CD14-positive monocyte (primary cell): Measurements from ENCODE around the gene ZNF683. TPM values are rescaled to one million over a fixed set of nuclear protein-coding genes. Genes with fewer than 3 reads are reported as not detected.

Experiments used
- DNase-seq, 3 donors: peaks; one replicate each; pipeline ENCODE4 v3.0.0-alpha.2; 2011 to 2022
- H2AFZ ChIP-seq: 2 replicates; pipeline ENCODE4 v1.6.0; 2012; ENCODE audit warnings: mild to moderate bottlenecking, low read depth, low read length, inconsistent platforms; ENCODE audit not compliant: insufficient read depth, poor library complexity, severe bottlenecking
- H3K27ac ChIP-seq, 2 donors: 1 replicate in 1 of 2; 2 replicates in 1 of 2; pipeline ENCODE4 v1.5.1; 2012 to 2013; ENCODE audit warnings: low read length in 2 of 2, control low read depth in 1 of 2, inconsistent platforms in 1 of 2, low read depth in 1 of 2, mild to moderate bottlenecking in 1 of 2
- H3K27me3 ChIP-seq, 2 donors: one replicate each; pipeline versions ENCODE4 v1.6.0 to v1.6.1; 2011 to 2013; ENCODE audit warnings: low read length in 2 of 2; ENCODE audit not compliant: control insufficient read depth in 2 of 2, insufficient read depth in 2 of 2
- H3K36me3 ChIP-seq, 2 donors: replicated peaks in 1 of 2; 1 replicate in 1 of 2; 2 replicates in 1 of 2; pipeline versions ENCODE4 v1.5.1 to v1.6.1; 2012 to 2013; ENCODE audit warnings: low read length in 2 of 2, control low read depth in 1 of 2, inconsistent platforms in 1 of 2, mild to moderate bottlenecking in 1 of 2; ENCODE audit not compliant: insufficient read depth in 2 of 2, control insufficient read depth in 1 of 2
- H3K4me1 ChIP-seq, 2 donors: 1 replicate in 1 of 2; 2 replicates in 1 of 2; pipeline versions ENCODE4 v1.5.1 to v1.6.1; 2012 to 2013; ENCODE audit warnings: low read length in 2 of 2, control low read depth in 1 of 2, inconsistent platforms in 1 of 2, mild to moderate bottlenecking in 1 of 2, moderate library complexity in 1 of 2; ENCODE audit not compliant: insufficient read depth in 2 of 2, control insufficient read depth in 1 of 2
- H3K4me2 ChIP-seq: replicated peaks from 2 replicates; pipeline ENCODE3; 2012; ENCODE audit warnings: low read length, moderate library complexity, mild to moderate bottlenecking; ENCODE audit not compliant: poor library complexity, severe bottlenecking; ENCODE audit errors: extremely low read depth
- H3K4me3 ChIP-seq, 3 experiments: fragments of 200-600 bp in 1 of 3; sonication (generic) in 1 of 3; replicated peaks in 1 of 3; 1 replicate in 2 of 3; 2 replicates in 1 of 3; pipeline ENCODE4 v1.5.1; 2011 to 2013; ENCODE audit warnings: low read length in 3 of 3, mild to moderate bottlenecking in 3 of 3, control low read depth in 2 of 3, low read depth in 2 of 3, inconsistent platforms in 1 of 3, moderate library complexity in 1 of 3
- H3K79me2 ChIP-seq: 2 replicates; pipeline ENCODE4 v1.6.0; 2012; ENCODE audit warnings: mild to moderate bottlenecking, control low read depth, inconsistent platforms, low read length, moderate library complexity; ENCODE audit not compliant: insufficient read depth
- H3K9ac ChIP-seq: 2 replicates; pipeline ENCODE4 v1.6.0; 2017; ENCODE audit warnings: low read length, mild to moderate bottlenecking; ENCODE audit not compliant: insufficient read depth, poor library complexity, severe bottlenecking
- H3K9me3 ChIP-seq, 2 donors: replicated peaks in 1 of 2; 1 replicate in 1 of 2; 2 replicates in 1 of 2; pipeline versions ENCODE4 v1.5.1 to v1.6.1; 2012 to 2013; ENCODE audit warnings: low read length in 2 of 2, control low read depth in 1 of 2; ENCODE audit not compliant: control insufficient read depth in 1 of 2, insufficient read depth in 1 of 2
- H4K20me1 ChIP-seq: 2 replicates; pipeline ENCODE4 v1.6.0; 2012; ENCODE audit warnings: mild to moderate bottlenecking, low read length, control low read depth, moderate library complexity; ENCODE audit not compliant: insufficient read depth
- H3K27ac Mint-ChIP-seq, 7 donors: one replicate each; pipeline ENCODE4 v1.8.0; 2020; ENCODE audit warnings: mild to moderate bottlenecking in 7 of 7, mixed read lengths in 7 of 7, moderate library complexity in 6 of 7, inconsistent platforms in 2 of 7
- H3K27me3 Mint-ChIP-seq, 3 donors: one replicate each; pipeline ENCODE4 v1.8.0; 2021 to 2022; ENCODE audit warnings: low read depth in 3 of 3, mild to moderate bottlenecking in 3 of 3, mixed read lengths in 3 of 3, moderate library complexity in 3 of 3, inconsistent platforms in 1 of 3
- H3K36me3 Mint-ChIP-seq, 2 donors: one replicate each; pipeline ENCODE4 v1.8.0; 2020; ENCODE audit warnings: mixed read lengths in 2 of 2, inconsistent platforms in 1 of 2, mild to moderate bottlenecking in 1 of 2
- H3K4me1 Mint-ChIP-seq: one replicate; pipeline ENCODE4 v1.8.0; 2020; ENCODE audit warnings: mild to moderate bottlenecking, mixed read lengths
- H3K4me3 Mint-ChIP-seq, 2 donors: one replicate each; pipeline ENCODE4 v1.8.0; 2020; ENCODE audit warnings: mild to moderate bottlenecking in 2 of 2, mixed read lengths in 2 of 2, moderate library complexity in 1 of 2
- H3K9me3 Mint-ChIP-seq, 7 donors: one replicate each; pipeline ENCODE4 v1.8.0; 2020 to 2022; ENCODE audit warnings: mixed read lengths in 7 of 7, mild to moderate bottlenecking in 6 of 7, moderate library complexity in 6 of 7, inconsistent platforms in 2 of 7
- CTCF ChIP-seq: fragments of 200-600 bp; IDR thresholded peaks from one replicate; pipeline ENCODE4 v1.8.0; 2022; ENCODE audit warnings: antibody characterized with exemption, mild to moderate bottlenecking
- WGBS: methylation state at CpG from one replicate; pipeline ENCODE4 v1.1.5; 2013; ENCODE audit warnings: missing lambda C conversion rate; ENCODE audit not compliant: insufficient coverage; 5-methylcytosine and 5-hydroxymethylcytosine counted together
- intact Hi-C, 2 donors: fragments of 100-400 bp; cut with micrococcal nuclease; formaldehyde crosslinking; loops; one replicate each; pipeline versions ENCODE4 v1.15.0 to v1.15.1; 2023
- polyA plus RNA-seq, 3 donors: library from polyadenylated mRNA; depleted of rRNA in 1 of 3; unstranded in 2 of 3; stranded (reverse) in 1 of 3; fragments of 300-500 nt in 2 of 3; fragments of >200 nt in 1 of 3; fragmentation: Illumina TruSeq in 2 of 3; gene quantifications; 1 replicate in 2 of 3; 2 replicates in 1 of 3; pipeline ENCODE4 v1.2.3, GENCODE V29; 2012 to 2021

Gene ZNF683
- polyA plus RNA-seq, 3 donors: not detected

- Histone ChIP-seq H3K36me3 (peaks cover 9 to 40% of the 10 kb centered on the region in 2 donors), H3K79me2 (peaks cover 51% of the 10 kb centered on the region), H3K9me3 (no peaks in the 10 kb centered on the region), H3K9ac (peak overlapping the region; percentile 40), H2AFZ (peak overlapping the region; percentile 42), H3K4me1 (peaks cover 61 to 65% of the 10 kb centered on the region in 2 donors), H4K20me1 (peaks cover 9% of the 10 kb centered on the region), H3K27ac (peak overlapping the region; percentile 7 to 92), H3K4me2 (peak overlapping the region; percentile 82), H3K27me3 (no peaks in the 10 kb centered on the region), H3K4me3 (peak overlapping the region in 1 of 3 experiments; percentile 83)
- TF ChIP-seq CTCF: no peak
- no peaks in the 10 kb centered on the region for H3K9me3 Mint-ChIP-seq
- peaks cover 0 to 2% (median 1%) of the 10 kb centered on the region in 3 donors for H3K27me3 Mint-ChIP-seq
- peaks cover 44 to 46% of the 10 kb centered on the region in 2 donors for H3K36me3 Mint-ChIP-seq
- H3K4me3 Mint-ChIP-seq: peak overlapping the region; percentile 83 to 90
- H3K4me1 Mint-ChIP-seq: peaks cover 69% of the 10 kb centered on the region
- H3K27ac Mint-ChIP-seq: peak overlapping the region in 6 of 7 donors; percentile 88 to 99 (median 96)
- intact Hi-C loops: loop anchor here (1.0 to 5.0 kb wide), 7 partner anchors 14 to 214 kb away; partner anchors contain the start of genes C1orf232 (in 2 of the 2), ZNF593 (in 2 of the 2) and UBXN11 (in 1 of the 2)
- DNase-seq: no peak
- WGBS: no CpG with 5 or more reads among the region's 2 CpGs
Observed at GRCh38 chr1:26320896-26321295, 51.7 kb downstream of the ZNF683 start.

GRCh38 chr1:26318338-26319064 is 54.0 kb downstream of the ZNF683 start:
- peak overlapping the region; percentile 39 for H2AFZ ChIP-seq
- DNase-seq: peak; percentile 71 to 84 (median 78)
- 25% methylated on average over 4 of the region's 9 CpGs for WGBS

More at GRCh38 chr1:26318338-26319064, 54.0 kb downstream of the ZNF683 start:
- Histone ChIP-seq H3K27ac (peak overlapping the region; percentile 88 to 92), H3K4me2 (peak overlapping the region; percentile 82), H4K20me1 (peaks cover 9% of the 10 kb centered on the region), H3K27me3 (no peaks in the 10 kb centered on the region), H3K79me2 (peaks cover 64% of the 10 kb centered on the region), H3K9me3 (no peaks in the 10 kb centered on the region), H3K36me3 (peaks cover 9 to 31% of the 10 kb centered on the region in 2 donors), H3K9ac (peak overlapping the region; percentile 74), H3K4me3 (peak overlapping the region; percentile 45 to 83 (median 50)), H3K4me1 (peaks cover 85 to 88% of the 10 kb centered on the region in 2 donors)
- Mint-ChIP-seq H3K27me3 (no peaks in the 10 kb centered on the region), H3K4me1 (peaks cover 92% of the 10 kb centered on the region), H3K9me3 (no peaks in the 10 kb centered on the region), H3K36me3 (peaks cover 34 to 36% of the 10 kb centered on the region in 2 donors), H3K27ac (peak overlapping the region; percentile 86 to 99 (median 97)), H3K4me3 (peak overlapping the region; percentile 91)
- TF ChIP-seq CTCF: no peak
- intact Hi-C loops: loop anchor here (1.0 to 10.0 kb wide), 3 partner anchors 9 to 204 kb away; partner anchors contain the start of gene PDIK1L (in 1 of the 2)
